ENCODE data around the gene CXCL13. TPM values are rescaled to one million over a fixed set of nuclear protein-coding genes. Genes with fewer than 3 reads are reported as not detected.

The CXCL13 gene
- total and polyA plus RNA-seq, 2 of the 13 experiments (the other 11 are each of a cell fraction or from before 2014, with no cell fraction given) = not detected

GRCh38 chr4:77651820-77652219 lies 46.2 kb downstream of the CXCL13 start (continued):
- TF ChIP-seq ZBED4 (CRISPR knock-in tag; IDR thresholded peaks at IDR 0.05; ENCODE audit: borderline replicate concordance) (no peak), FOXA3 (CRISPR knock-in tag; IDR thresholded peaks at IDR 0.05) (no peak), ZNF720 (CRISPR knock-in tag; IDR thresholded peaks at IDR 0.05) (no peak)

GRCh38 chr4:77652237-77652897 lies 46.7 kb downstream of the CXCL13 start:
- no peaks in the 10 kb centered on the region for H3K36me3 ChIP-seq (replicated peaks in 1 of 2; ENCODE audit: control insufficient read depth in 1 of 2, insufficient read depth in 2 of 2, low read length in 2 of 2)
- WGBS (ENCODE audit: low lambda C conversion rate) = 13% methylated on average over 5 of the region's 5 CpGs
- in situ Hi-C loops (cut with HindIII; ENCODE audit: extremely low pct_ligation_motif_present, low pct_unique_long_range_greater_than_20kb) (no loop called here), intact Hi-C loops (cut with micrococcal nuclease; ENCODE audit: unreplicated experiment) (no loop called here)
- no peak overlapping the region for H2AFZ ChIP-seq (ENCODE audit: low read length)
- TF ChIP-seq BCL3 (CRISPR knock-in tag; IDR thresholded peaks at IDR 0.05) (no peak), ZNF678 (CRISPR knock-in tag; IDR thresholded peaks at IDR 0.05) (no peak), CBFB (CRISPR knock-in tag; IDR thresholded peaks at IDR 0.05) (no peak), HMG20B (CRISPR knock-in tag; conservative IDR thresholded peaks at IDR 0.05) (no peak), ZBTB3 (CRISPR knock-in tag; IDR thresholded peaks at IDR 0.05; ENCODE audit: borderline replicate concordance, low read depth) (no peak), MTA3 (CRISPR knock-in tag; IDR thresholded peaks at IDR 0.05) (no peak), ZBTB39 (CRISPR knock-in tag; IDR thresholded peaks at IDR 0.05) (no peak), ZNF605 (CRISPR knock-in tag; IDR thresholded peaks at IDR 0.05) (no peak), ZNF224 (CRISPR knock-in tag; IDR thresholded peaks at IDR 0.05) (no peak), MEIS2 (CRISPR knock-in tag; IDR thresholded peaks at IDR 0.05) (no peak), ELF3 (CRISPR knock-in tag; IDR thresholded peaks at IDR 0.05) (no peak), PATZ1 (CRISPR knock-in tag; IDR thresholded peaks at IDR 0.05) (no peak)
- no peaks in the 10 kb centered on the region for H3K4me1 ChIP-seq (ENCODE audit: insufficient read depth, low read length)
- no peak for FAIRE-seq
- no peak overlapping the region for H3K4me3 ChIP-seq (replicated peaks in 1 of 3; ENCODE audit: insufficient read depth in 1 of 3, low read depth in 2 of 3, low read length in 3 of 3)
- no peaks in the 10 kb centered on the region for H4K20me1 ChIP-seq (ENCODE audit: insufficient read depth, low read length)
- no peaks in the 10 kb centered on the region for H3K9me3 ChIP-seq (ENCODE audit: low read length)
- H3K9ac ChIP-seq (ENCODE audit: insufficient read depth, low read depth, low read length) = no peak overlapping the region
- no peak overlapping the region for H3K4me2 ChIP-seq (ENCODE audit: low read depth, low read length)
- CTCF ChIA-PET (ENCODE audit: low intra/inter-chr PET ratio, low total read pairs) = no interaction called here
- H3K27ac ChIP-seq (ENCODE audit: extremely low read length, insufficient read depth, low read length) = no peak overlapping the region
- ATAC-seq = no peak
- POLR2A ChIA-PET = no interaction called here
- no peak for DNase-seq (ENCODE audit: low spot score)
- no peaks in the 10 kb centered on the region for H3K27me3 ChIP-seq (ENCODE audit: control insufficient read depth in 1 of 2, insufficient read depth in 2 of 2, low read length in 2 of 2)
- no TSS peak for BruUV-seq (replicated peaks)
- no peaks in the 10 kb centered on the region for H3K79me2 ChIP-seq (ENCODE audit: insufficient read depth, low read length)
